CD14-positive monocyte (primary cell): Measurements from ENCODE around the gene ARHGEF7. TPM values are rescaled to one million over a fixed set of nuclear protein-coding genes. Genes with fewer than 3 reads are reported as not detected.

Experiments used
- DNase-seq, 3 donors: peaks; one replicate each; pipeline ENCODE4 v3.0.0-alpha.2; 2011 to 2022
- H2AFZ ChIP-seq: 2 replicates; pipeline ENCODE4 v1.6.0; 2012; ENCODE audit warnings: mild to moderate bottlenecking, low read depth, low read length, inconsistent platforms; ENCODE audit not compliant: insufficient read depth, poor library complexity, severe bottlenecking
- H3K27ac ChIP-seq, 2 donors: 1 replicate in 1 of 2; 2 replicates in 1 of 2; pipeline ENCODE4 v1.5.1; 2012 to 2013; ENCODE audit warnings: low read length in 2 of 2, control low read depth in 1 of 2, inconsistent platforms in 1 of 2, low read depth in 1 of 2, mild to moderate bottlenecking in 1 of 2
- H3K27me3 ChIP-seq, 2 donors: one replicate each; pipeline versions ENCODE4 v1.6.0 to v1.6.1; 2011 to 2013; ENCODE audit warnings: low read length in 2 of 2; ENCODE audit not compliant: control insufficient read depth in 2 of 2, insufficient read depth in 2 of 2
- H3K36me3 ChIP-seq, 2 donors: replicated peaks in 1 of 2; 1 replicate in 1 of 2; 2 replicates in 1 of 2; pipeline versions ENCODE4 v1.5.1 to v1.6.1; 2012 to 2013; ENCODE audit warnings: low read length in 2 of 2, control low read depth in 1 of 2, inconsistent platforms in 1 of 2, mild to moderate bottlenecking in 1 of 2; ENCODE audit not compliant: insufficient read depth in 2 of 2, control insufficient read depth in 1 of 2
- H3K4me1 ChIP-seq, 2 donors: 1 replicate in 1 of 2; 2 replicates in 1 of 2; pipeline versions ENCODE4 v1.5.1 to v1.6.1; 2012 to 2013; ENCODE audit warnings: low read length in 2 of 2, control low read depth in 1 of 2, inconsistent platforms in 1 of 2, mild to moderate bottlenecking in 1 of 2, moderate library complexity in 1 of 2; ENCODE audit not compliant: insufficient read depth in 2 of 2, control insufficient read depth in 1 of 2
- H3K4me2 ChIP-seq: replicated peaks from 2 replicates; pipeline ENCODE3; 2012; ENCODE audit warnings: low read length, moderate library complexity, mild to moderate bottlenecking; ENCODE audit not compliant: poor library complexity, severe bottlenecking; ENCODE audit errors: extremely low read depth
- H3K4me3 ChIP-seq, 3 experiments: fragments of 200-600 bp in 1 of 3; sonication (generic) in 1 of 3; replicated peaks in 1 of 3; 1 replicate in 2 of 3; 2 replicates in 1 of 3; pipeline ENCODE4 v1.5.1; 2011 to 2013; ENCODE audit warnings: low read length in 3 of 3, mild to moderate bottlenecking in 3 of 3, control low read depth in 2 of 3, low read depth in 2 of 3, inconsistent platforms in 1 of 3, moderate library complexity in 1 of 3
- H3K79me2 ChIP-seq: 2 replicates; pipeline ENCODE4 v1.6.0; 2012; ENCODE audit warnings: mild to moderate bottlenecking, control low read depth, inconsistent platforms, low read length, moderate library complexity; ENCODE audit not compliant: insufficient read depth
- H3K9ac ChIP-seq: 2 replicates; pipeline ENCODE4 v1.6.0; 2017; ENCODE audit warnings: low read length, mild to moderate bottlenecking; ENCODE audit not compliant: insufficient read depth, poor library complexity, severe bottlenecking
- H3K9me3 ChIP-seq, 2 donors: replicated peaks in 1 of 2; 1 replicate in 1 of 2; 2 replicates in 1 of 2; pipeline versions ENCODE4 v1.5.1 to v1.6.1; 2012 to 2013; ENCODE audit warnings: low read length in 2 of 2, control low read depth in 1 of 2; ENCODE audit not compliant: control insufficient read depth in 1 of 2, insufficient read depth in 1 of 2
- H4K20me1 ChIP-seq: 2 replicates; pipeline ENCODE4 v1.6.0; 2012; ENCODE audit warnings: mild to moderate bottlenecking, low read length, control low read depth, moderate library complexity; ENCODE audit not compliant: insufficient read depth
- H3K27ac Mint-ChIP-seq, 7 donors: one replicate each; pipeline ENCODE4 v1.8.0; 2020; ENCODE audit warnings: mild to moderate bottlenecking in 7 of 7, mixed read lengths in 7 of 7, moderate library complexity in 6 of 7, inconsistent platforms in 2 of 7
- H3K27me3 Mint-ChIP-seq, 3 donors: one replicate each; pipeline ENCODE4 v1.8.0; 2021 to 2022; ENCODE audit warnings: low read depth in 3 of 3, mild to moderate bottlenecking in 3 of 3, mixed read lengths in 3 of 3, moderate library complexity in 3 of 3, inconsistent platforms in 1 of 3
- H3K36me3 Mint-ChIP-seq, 2 donors: one replicate each; pipeline ENCODE4 v1.8.0; 2020; ENCODE audit warnings: mixed read lengths in 2 of 2, inconsistent platforms in 1 of 2, mild to moderate bottlenecking in 1 of 2
- H3K4me1 Mint-ChIP-seq: one replicate; pipeline ENCODE4 v1.8.0; 2020; ENCODE audit warnings: mild to moderate bottlenecking, mixed read lengths
- H3K4me3 Mint-ChIP-seq, 2 donors: one replicate each; pipeline ENCODE4 v1.8.0; 2020; ENCODE audit warnings: mild to moderate bottlenecking in 2 of 2, mixed read lengths in 2 of 2, moderate library complexity in 1 of 2
- H3K9me3 Mint-ChIP-seq, 7 donors: one replicate each; pipeline ENCODE4 v1.8.0; 2020 to 2022; ENCODE audit warnings: mixed read lengths in 7 of 7, mild to moderate bottlenecking in 6 of 7, moderate library complexity in 6 of 7, inconsistent platforms in 2 of 7
- CTCF ChIP-seq: fragments of 200-600 bp; IDR thresholded peaks from one replicate; pipeline ENCODE4 v1.8.0; 2022; ENCODE audit warnings: antibody characterized with exemption, mild to moderate bottlenecking
- WGBS: methylation state at CpG from one replicate; pipeline ENCODE4 v1.1.5; 2013; ENCODE audit warnings: missing lambda C conversion rate; ENCODE audit not compliant: insufficient coverage; 5-methylcytosine and 5-hydroxymethylcytosine counted together
- intact Hi-C, 2 donors: fragments of 100-400 bp; cut with micrococcal nuclease; formaldehyde crosslinking; loops; one replicate each; pipeline versions ENCODE4 v1.15.0 to v1.15.1; 2023
- polyA plus RNA-seq, 3 donors: library from polyadenylated mRNA; depleted of rRNA in 1 of 3; unstranded in 2 of 3; stranded (reverse) in 1 of 3; fragments of 300-500 nt in 2 of 3; fragments of >200 nt in 1 of 3; fragmentation: Illumina TruSeq in 2 of 3; gene quantifications; 1 replicate in 2 of 3; 2 replicates in 1 of 3; pipeline ENCODE4 v1.2.3, GENCODE V29; 2012 to 2021

ARHGEF7 gene
- polyA plus RNA-seq, 3 donors: 4.6 to 29.0 (median 6.1) TPM

GRCh38 chr13:111353508-111353907 lies 238.4 kb downstream of the ARHGEF7 start:
- Mint-ChIP-seq H3K27ac (no peak overlapping the region), H3K36me3 (no peaks in the 10 kb centered on the region), H3K4me3 (no peak overlapping the region), H3K4me1 (no peaks in the 10 kb centered on the region), H3K27me3 (peaks cover 5 to 8% (median 8%) of the 10 kb centered on the region in 3 donors), H3K9me3 (peaks cover 0 to 12% (median 4%) of the 10 kb centered on the region in 7 donors)
- H3K4me3 ChIP-seq: no peak overlapping the region
- no peaks in the 10 kb centered on the region for H3K36me3 ChIP-seq
- H4K20me1 ChIP-seq: no peaks in the 10 kb centered on the region
- TF ChIP-seq CTCF: no peak
- no peaks in the 10 kb centered on the region for H3K9me3 ChIP-seq
- WGBS: 75% methylated on average over 2 of the region's 2 CpGs
- no peak overlapping the region for H3K27ac ChIP-seq
- DNase-seq: no peak
- no peaks in the 10 kb centered on the region for H3K27me3 ChIP-seq
- H3K9ac ChIP-seq: no peak overlapping the region
- no peak overlapping the region for H2AFZ ChIP-seq
- H3K4me2 ChIP-seq: no peak overlapping the region
- no peaks in the 10 kb centered on the region for H3K79me2 ChIP-seq
- H3K4me1 ChIP-seq: no peaks in the 10 kb centered on the region
- intact Hi-C loops: no loop called here

- Mint-ChIP-seq H3K9me3 (peaks cover 0 to 8% (median 4%) of the 10 kb centered on the region in 7 donors), H3K4me1 (no peaks in the 10 kb centered on the region), H3K27ac (no peak overlapping the region), H3K36me3 (no peaks in the 10 kb centered on the region), H3K27me3 (peaks cover 5 to 6% (median 6%) of the 10 kb centered on the region in 3 donors), H3K4me3 (no peak overlapping the region)
- Histone ChIP-seq H3K79me2 (no peaks in the 10 kb centered on the region), H3K27ac (no peak overlapping the region), H3K9ac (no peak overlapping the region), H4K20me1 (no peaks in the 10 kb centered on the region), H3K36me3 (no peaks in the 10 kb centered on the region), H3K4me2 (no peak overlapping the region), H3K4me3 (no peak overlapping the region), H2AFZ (no peak overlapping the region), H3K27me3 (no peaks in the 10 kb centered on the region), H3K4me1 (no peaks in the 10 kb centered on the region), H3K9me3 (no peaks in the 10 kb centered on the region)
- 80% methylated on average over 1 of the region's 7 CpGs for WGBS
- DNase-seq: no peak
- TF ChIP-seq CTCF: no peak
- intact Hi-C loops: no loop called here
Measured at GRCh38 chr13:111354789-111355188, 239.7 kb downstream of the ARHGEF7 start.

Other genes starting within 250 kb of the ARHGEF7 start
- gene ANKRD10, start 200.2 kb upstream of the ARHGEF7 start, polyA plus RNA-seq: 10 to 100 TPM; 30.5 to 79.9 (median 37.2) TPM
- under 1 TPM in 2 of 3 donors, not detected in 1; 0.27 to 0.29 TPM for gene TEX29, start 205.3 kb downstream of the ARHGEF7 start, polyA plus RNA-seq